SU-DHL-6 (cell line): ENCODE data around the gene ADCY5.

Experiments
- H2AFZ ChIP-seq: fragments of 200-600 bp; sonication (generic); 2 replicates; pipeline ENCODE4 v1.6.1; 2014; ENCODE audit warnings: low read depth, mild to moderate bottlenecking, moderate library complexity, mixed read lengths, antibody characterized with exemption, low read length; ENCODE audit not compliant: severe bottlenecking
- H3F3A ChIP-seq: fragments of 200-600 bp; shearing (Covaris generic); 2 replicates; pipeline ENCODE4 v1.6.0; 2016; ENCODE audit warnings: antibody characterized with exemption, mild to moderate bottlenecking; ENCODE audit not compliant: insufficient read depth
- H3K27ac ChIP-seq: fragments of 200-600 bp; sonication (generic); 2 replicates; pipeline ENCODE4 v1.5.1; 2016; ENCODE audit warnings: low read depth, mild to moderate bottlenecking, low read length, moderate library complexity, mixed read lengths
- H3K27me3 ChIP-seq: fragments of 200-600 bp; sonication (generic), shearing (Covaris generic); 2 replicates; pipeline ENCODE4 v1.6.0; 2014; ENCODE audit warnings: mild to moderate bottlenecking, low read length
- H3K36me3 ChIP-seq: fragments of 200-600 bp; sonication (generic); 2 replicates; pipeline ENCODE4 v1.6.1; 2014; ENCODE audit warnings: mild to moderate bottlenecking, low read length, mixed read lengths
- H3K4me2 ChIP-seq: fragments of 300-600, 200-600 bp; shearing (Covaris generic), sonication (generic); 2 replicates; pipeline ENCODE4 v1.6.0; 2014; ENCODE audit warnings: low read length, low read depth, mild to moderate bottlenecking; ENCODE audit not compliant: poor library complexity, severe bottlenecking
- H3K4me3 ChIP-seq: fragments of 200-600 bp; sonication (generic); 2 replicates; pipeline ENCODE4 v1.5.1; 2014; ENCODE audit warnings: antibody characterized with exemption, low read length, mild to moderate bottlenecking, mixed read lengths; ENCODE audit not compliant: insufficient read depth, poor library complexity, severe bottlenecking
- H3K79me2 ChIP-seq: fragments of 200-600 bp; sonication (generic); 2 replicates; pipeline ENCODE4 v1.6.1; 2014; ENCODE audit warnings: mild to moderate bottlenecking, low read length, moderate library complexity; ENCODE audit not compliant: insufficient read depth
- H3K9ac ChIP-seq: fragments of 200-600 bp; sonication (generic); 2 replicates; pipeline ENCODE4 v1.7.0; 2014; ENCODE audit warnings: mild to moderate bottlenecking, low read length
- H3K9me2 ChIP-seq: fragments of 200-600 bp; sonication (generic); replicated peaks from 2 replicates; pipeline ENCODE4 v1.6.1; 2014; ENCODE audit warnings: low read length; ENCODE audit not compliant: insufficient read depth
- H3K9me3 ChIP-seq: fragments of 200-600 bp; sonication (generic); 2 replicates; pipeline ENCODE4 v1.6.1; 2014; ENCODE audit warnings: low read length, mixed read lengths; ENCODE audit not compliant: insufficient read depth
- H4K20me1 ChIP-seq: fragments of 200-600 bp; sonication (generic); 2 replicates; pipeline ENCODE4 v1.6.1; 2014; ENCODE audit warnings: low read depth, mild to moderate bottlenecking, antibody characterized with exemption, low read length, moderate library complexity, mixed read lengths
- EZH2phosphoT487 ChIP-seq: fragments of 200-600 bp; sonication (generic), shearing (Covaris generic); conservative IDR thresholded peaks from 2 replicates; pipeline ENCODE4 v1.6.1; 2018; ENCODE audit warnings: mild to moderate bottlenecking, antibody characterized with exemption, low read length, moderate library complexity, mixed read lengths
- TF ChIP-seq, protein P1 (sequence below): fragments of 200-600 bp; sonication (generic); IDR thresholded peaks from one replicate; pipeline ENCODE4 v1.5.1; 2017; ENCODE audit warnings: antibody characterized with exemption, mild to moderate bottlenecking, low read length, moderate library complexity; ENCODE audit not compliant: insufficient read depth, poor library complexity, severe bottlenecking

ADCY5 gene

DNA sequence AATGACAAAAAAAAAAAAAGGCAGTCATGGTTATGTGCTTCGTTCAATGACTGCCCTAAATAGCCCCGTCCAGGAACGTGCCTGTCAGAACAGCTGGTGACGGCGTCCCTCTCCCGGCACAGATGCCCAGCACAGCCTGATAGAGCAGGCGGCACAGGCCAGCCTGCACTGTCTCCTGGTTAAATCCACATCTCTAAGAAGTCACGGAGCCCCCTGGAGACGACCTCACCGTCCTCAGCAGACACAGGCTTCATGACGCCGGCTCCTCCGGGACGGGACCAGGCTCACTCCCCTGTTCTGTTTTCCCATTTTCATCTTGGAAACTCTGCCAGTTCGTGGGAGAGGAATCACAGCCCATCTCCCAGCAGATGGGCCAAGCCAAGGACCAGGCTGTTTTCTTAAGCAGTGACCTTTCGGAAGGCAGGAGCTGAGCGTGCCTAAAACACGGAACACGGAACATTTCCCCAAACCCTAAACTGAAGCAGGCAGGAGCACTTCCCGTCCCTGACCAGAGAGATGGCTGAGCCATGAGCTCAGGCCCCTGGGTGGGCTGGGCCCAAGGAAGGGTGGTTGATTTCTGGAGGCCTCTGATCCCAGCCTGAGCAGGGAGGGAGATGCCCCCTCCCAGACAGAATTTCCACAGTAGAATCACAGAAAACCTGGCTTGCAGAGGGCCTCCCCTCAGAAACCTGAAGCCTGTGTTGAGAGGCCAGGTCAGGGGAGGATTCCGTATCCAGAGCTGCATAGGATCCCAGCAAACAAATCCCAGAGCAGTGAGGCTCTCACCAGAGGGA lies 35.9 kb downstream of the ADCY5 start:
- Histone ChIP-seq H2AFZ (no peak overlapping the region), H3K36me3 (no peaks in the 10 kb centered on the region), H3K9ac (no peak overlapping the region), H3K27ac (no peak overlapping the region), H3K79me2 (no peaks in the 10 kb centered on the region), H3K9me3 (no peaks in the 10 kb centered on the region), H3K4me2 (no peak overlapping the region), H4K20me1 (no peaks in the 10 kb centered on the region), H3F3A (no peaks in the 10 kb centered on the region), H3K27me3 (no peaks in the 10 kb centered on the region), H3K9me2 (no peaks in the 10 kb centered on the region), H3K4me3 (no peak overlapping the region)
- TF ChIP-seq EZH2phosphoT487: no peak
- TF ChIP-seq, protein P1, sequence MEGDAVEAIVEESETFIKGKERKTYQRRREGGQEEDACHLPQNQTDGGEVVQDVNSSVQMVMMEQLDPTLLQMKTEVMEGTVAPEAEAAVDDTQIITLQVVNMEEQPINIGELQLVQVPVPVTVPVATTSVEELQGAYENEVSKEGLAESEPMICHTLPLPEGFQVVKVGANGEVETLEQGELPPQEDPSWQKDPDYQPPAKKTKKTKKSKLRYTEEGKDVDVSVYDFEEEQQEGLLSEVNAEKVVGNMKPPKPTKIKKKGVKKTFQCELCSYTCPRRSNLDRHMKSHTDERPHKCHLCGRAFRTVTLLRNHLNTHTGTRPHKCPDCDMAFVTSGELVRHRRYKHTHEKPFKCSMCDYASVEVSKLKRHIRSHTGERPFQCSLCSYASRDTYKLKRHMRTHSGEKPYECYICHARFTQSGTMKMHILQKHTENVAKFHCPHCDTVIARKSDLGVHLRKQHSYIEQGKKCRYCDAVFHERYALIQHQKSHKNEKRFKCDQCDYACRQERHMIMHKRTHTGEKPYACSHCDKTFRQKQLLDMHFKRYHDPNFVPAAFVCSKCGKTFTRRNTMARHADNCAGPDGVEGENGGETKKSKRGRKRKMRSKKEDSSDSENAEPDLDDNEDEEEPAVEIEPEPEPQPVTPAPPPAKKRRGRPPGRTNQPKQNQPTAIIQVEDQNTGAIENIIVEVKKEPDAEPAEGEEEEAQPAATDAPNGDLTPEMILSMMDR: no peak

DNA sequence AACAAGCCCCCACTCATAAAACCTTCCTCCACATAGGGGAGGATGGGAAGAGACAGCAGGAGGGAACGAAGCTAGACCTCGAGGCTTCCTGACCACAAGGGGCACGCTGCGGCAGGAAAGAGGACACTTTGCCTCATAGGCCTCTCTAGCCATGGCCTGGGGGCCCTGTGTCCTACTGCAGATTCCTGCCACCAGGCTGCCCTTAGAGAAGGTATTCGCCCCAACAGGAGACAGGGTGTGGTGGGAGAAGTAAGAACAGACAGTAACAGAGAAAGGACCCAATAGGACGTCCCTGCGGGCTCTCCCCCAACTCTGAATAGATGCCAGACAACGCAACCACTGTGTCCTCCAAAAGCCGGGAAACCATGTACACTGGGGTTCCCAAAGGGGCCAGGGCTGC lies 36.8 kb downstream of the ADCY5 start:
- H3K9me2 ChIP-seq: no peaks in the 10 kb centered on the region
- no peaks in the 10 kb centered on the region for H4K20me1 ChIP-seq
- no peaks in the 10 kb centered on the region for H3K79me2 ChIP-seq
- no peak overlapping the region for H3K9ac ChIP-seq
- H3K9me3 ChIP-seq: no peaks in the 10 kb centered on the region
- no peak overlapping the region for H2AFZ ChIP-seq
- H3K36me3 ChIP-seq: no peaks in the 10 kb centered on the region
- no peak overlapping the region for H3K4me2 ChIP-seq
- H3K27ac ChIP-seq: no peak overlapping the region
- H3K4me3 ChIP-seq: no peak overlapping the region
- TF ChIP-seq EZH2phosphoT487: no peak
- TF ChIP-seq, protein P1: no peak
- no peaks in the 10 kb centered on the region for H3K27me3 ChIP-seq
- no peaks in the 10 kb centered on the region for H3F3A ChIP-seq

DNA sequence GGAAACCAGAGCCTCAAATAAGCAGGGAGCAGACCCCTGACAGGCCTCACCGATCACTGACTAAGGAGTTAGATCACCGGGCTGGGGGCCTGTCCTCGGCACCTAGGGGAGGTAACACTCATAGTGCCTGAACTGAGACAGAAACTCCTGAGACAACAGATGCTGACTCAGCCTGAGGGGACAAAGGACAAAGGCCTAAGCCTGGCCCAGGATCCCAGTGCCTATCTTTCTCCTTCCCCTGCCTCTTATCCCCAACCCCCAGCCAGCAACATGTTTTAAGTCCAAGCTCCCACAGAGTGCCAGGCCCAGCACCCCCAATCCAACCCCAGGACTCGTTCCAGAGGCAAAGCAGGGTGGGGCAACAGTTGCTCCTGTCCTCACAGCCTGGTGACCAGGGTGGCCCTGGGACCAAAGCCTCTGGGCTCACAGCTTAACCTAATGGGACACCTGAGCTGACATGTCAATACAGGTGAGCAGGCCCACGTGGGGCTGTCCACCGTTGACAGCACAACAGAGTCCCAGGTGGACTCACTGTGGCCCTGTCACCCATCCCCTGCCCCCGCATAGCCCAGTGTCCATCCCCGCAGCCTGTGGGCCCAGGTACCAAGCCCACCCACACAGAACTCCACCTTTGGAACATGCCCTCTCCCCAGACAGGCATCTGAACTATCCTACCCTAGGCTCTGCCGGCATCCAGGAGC lies 37.4 kb downstream of the ADCY5 start:
- Histone ChIP-seq H3K27me3 (no peaks in the 10 kb centered on the region), H3K36me3 (no peaks in the 10 kb centered on the region), H3K9me3 (no peaks in the 10 kb centered on the region), H3K9ac (no peak overlapping the region), H3F3A (no peaks in the 10 kb centered on the region), H3K4me2 (no peak overlapping the region), H3K4me3 (no peak overlapping the region), H2AFZ (no peak overlapping the region), H3K79me2 (no peaks in the 10 kb centered on the region), H3K27ac (no peak overlapping the region), H3K9me2 (no peaks in the 10 kb centered on the region), H4K20me1 (no peaks in the 10 kb centered on the region)
- TF ChIP-seq EZH2phosphoT487: no peak
- TF ChIP-seq, protein P1: no peak
